HEK293 (cell line): ENCODE results near the gene KRTAP2-4.

Experiments used
- CTCF ChIA-PET: fragments of 350-600 bp; formaldehyde crosslinking; extraction: SDS; loops from one replicate; lab custom pipeline; 2021; ENCODE audit warnings: antibody characterized with exemption; lab: Yijun Ruan, JAX
- POLR2A ChIA-PET: fragments of 300-600 bp; formaldehyde crosslinking; extraction: SDS; loops from one replicate; lab custom pipeline; 2020; ENCODE audit warnings: antibody characterized with exemption, inconsistent platforms; lab: Yijun Ruan, JAX
- H3K27ac ChIP-seq: fragments of 200-500 bp; sonication (Bioruptor generic); 2 replicates; pipeline ENCODE4 v1.5.1; 2014; ENCODE audit warnings: low read depth, low read length, control low read depth, inconsistent platforms; ENCODE audit errors: extremely low read depth
- H3K36me3 ChIP-seq, 2 experiments: fragments of 200-500 bp in 1 of 2; sonication (Bioruptor generic) in 1 of 2; 1 replicate in 1 of 2; 2 replicates in 1 of 2; pipeline ENCODE4 v1.5.1; 2014 to 2017; ENCODE audit warnings: inconsistent platforms in 2 of 2, low read length in 2 of 2; ENCODE audit not compliant: control insufficient read depth in 2 of 2, insufficient read depth in 1 of 2
- H3K4me1 ChIP-seq: fragments of 200-500 bp; sonication (Bioruptor generic); 2 replicates; pipeline ENCODE4 v1.5.1; 2014; ENCODE audit warnings: mild to moderate bottlenecking, low read length, inconsistent platforms; ENCODE audit not compliant: control insufficient read depth, insufficient read depth
- H3K4me3 ChIP-seq: 2 replicates; pipeline ENCODE4 v1.5.1; 2011; ENCODE audit warnings: low read depth, mild to moderate bottlenecking, control low read depth, low read length, moderate library complexity
- H3K9me3 ChIP-seq: fragments of 200-500 bp; sonication (Bioruptor generic); 2 replicates; pipeline ENCODE4 v1.5.1; 2014; ENCODE audit warnings: low read depth, low read length, inconsistent platforms; ENCODE audit not compliant: control insufficient read depth, insufficient read depth
- SALL2 ChIP-seq: fragments of 450-650 bp; formaldehyde crosslinking; IDR thresholded peaks from 2 replicates; pipeline ENCODE4 v1.5.0; 2017; ENCODE audit warnings: missing biosample characterization, mild to moderate bottlenecking, missing genetic modification characterization, borderline replicate concordance
- SCRT2 ChIP-seq: fragments of 450-650 bp; formaldehyde crosslinking; IDR thresholded peaks from 2 replicates; pipeline ENCODE4 v1.5.1; 2016; ENCODE audit warnings: missing biosample characterization, missing genetic modification characterization
- TCF7L2 ChIP-seq: IDR thresholded peaks from 2 replicates; pipeline ENCODE4 v1.6.1; 2011; ENCODE audit warnings: low read depth, mild to moderate bottlenecking, inconsistent platforms, low read length, moderate library complexity, borderline replicate concordance
- ZNF335 ChIP-seq: fragments of 450-650 bp; formaldehyde crosslinking; conservative IDR thresholded peaks from 2 replicates; pipeline ENCODE4 v1.5.1; 2016; ENCODE audit warnings: missing biosample characterization, missing genetic modification characterization
- ZNF416 ChIP-seq: fragments of 450-650 bp; formaldehyde crosslinking; IDR thresholded peaks from 2 replicates; pipeline ENCODE4 v1.5.1; 2016; ENCODE audit warnings: missing biosample characterization, missing genetic modification characterization
- ZNF560 ChIP-seq: fragments of 450-650 bp; formaldehyde crosslinking; IDR thresholded peaks from 2 replicates; pipeline ENCODE4 v1.5.1; 2017; ENCODE audit warnings: missing biosample characterization, missing genetic modification characterization, borderline replicate concordance
- ZNF600 ChIP-seq: fragments of 450-650 bp; formaldehyde crosslinking; IDR thresholded peaks from 2 replicates; pipeline ENCODE4 v1.5.1; 2016; ENCODE audit warnings: missing biosample characterization, missing genetic modification characterization
- ZNF654 ChIP-seq: fragments of 450-650 bp; formaldehyde crosslinking; IDR thresholded peaks from 2 replicates; pipeline ENCODE4 v1.5.1; 2016; ENCODE audit warnings: low read depth, missing biosample characterization, missing genetic modification characterization
- ZNF660 ChIP-seq: fragments of 450-650 bp; IDR thresholded peaks from 2 replicates; pipeline ENCODE4 v1.5.1; 2018; ENCODE audit warnings: missing biosample characterization, mild to moderate bottlenecking, missing genetic modification characterization
- TF ChIP-seq, protein P1 (sequence below): fragments of 450-650 bp; formaldehyde crosslinking; IDR thresholded peaks from 2 replicates; pipeline ENCODE4 v1.5.1; 2016; ENCODE audit warnings: missing biosample characterization, missing genetic modification characterization

The KRTAP2-4 gene

DNA sequence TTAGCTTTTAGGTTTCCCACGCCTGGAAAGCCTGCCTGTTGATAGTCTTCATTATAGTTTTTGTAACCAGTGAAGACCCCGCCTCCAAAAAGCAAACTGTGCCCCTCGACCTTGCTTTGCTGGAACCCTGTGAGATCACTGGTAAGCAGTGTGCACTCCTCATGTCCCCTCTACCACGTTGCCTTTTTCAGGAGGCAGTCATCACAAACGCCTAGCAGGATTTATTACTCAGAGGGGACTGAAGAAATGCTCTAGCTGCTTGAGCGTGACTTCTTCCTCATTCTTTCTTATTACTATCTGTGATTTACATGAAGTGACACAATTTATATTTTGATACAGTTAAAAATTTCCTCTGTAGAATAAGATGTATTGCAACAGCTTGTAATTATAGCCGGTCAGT lies 50.2 kb downstream of the KRTAP2-4 start:
- Histone ChIP-seq H3K27ac (no peak overlapping the region), H3K4me1 (no peaks in the 10 kb centered on the region), H3K4me3 (no peak overlapping the region), H3K9me3 (no peaks in the 10 kb centered on the region), H3K36me3 (no peaks in the 10 kb centered on the region)
- ChIA-PET POLR2A (no interaction called here), CTCF (no interaction called here)
- TF ChIP-seq TCF7L2: no peak
- no peak for TF ChIP-seq ZNF335 (tag by site-specific recombination)
- no peak for TF ChIP-seq ZNF660 (tag by site-specific recombination)
- TF ChIP-seq ZNF416 (tag by site-specific recombination): no peak
- no peak for TF ChIP-seq SALL2
- no peak for TF ChIP-seq ZNF600 (tag by site-specific recombination)
- TF ChIP-seq, protein P1, sequence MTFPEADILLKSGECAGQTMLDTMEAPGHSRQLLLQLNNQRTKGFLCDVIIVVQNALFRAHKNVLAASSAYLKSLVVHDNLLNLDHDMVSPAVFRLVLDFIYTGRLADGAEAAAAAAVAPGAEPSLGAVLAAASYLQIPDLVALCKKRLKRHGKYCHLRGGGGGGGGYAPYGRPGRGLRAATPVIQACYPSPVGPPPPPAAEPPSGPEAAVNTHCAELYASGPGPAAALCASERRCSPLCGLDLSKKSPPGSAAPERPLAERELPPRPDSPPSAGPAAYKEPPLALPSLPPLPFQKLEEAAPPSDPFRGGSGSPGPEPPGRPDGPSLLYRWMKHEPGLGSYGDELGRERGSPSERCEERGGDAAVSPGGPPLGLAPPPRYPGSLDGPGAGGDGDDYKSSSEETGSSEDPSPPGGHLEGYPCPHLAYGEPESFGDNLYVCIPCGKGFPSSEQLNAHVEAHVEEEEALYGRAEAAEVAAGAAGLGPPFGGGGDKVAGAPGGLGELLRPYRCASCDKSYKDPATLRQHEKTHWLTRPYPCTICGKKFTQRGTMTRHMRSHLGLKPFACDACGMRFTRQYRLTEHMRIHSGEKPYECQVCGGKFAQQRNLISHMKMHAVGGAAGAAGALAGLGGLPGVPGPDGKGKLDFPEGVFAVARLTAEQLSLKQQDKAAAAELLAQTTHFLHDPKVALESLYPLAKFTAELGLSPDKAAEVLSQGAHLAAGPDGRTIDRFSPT (tag by site-specific recombination): no peak
- no peak for TF ChIP-seq ZNF654 (tag by site-specific recombination)
- TF ChIP-seq ZNF560 (tag by site-specific recombination): no peak
- no peak for TF ChIP-seq SCRT2 (tag by site-specific recombination)
